ENCODE results near the gene PPCDC. TPM values are rescaled to one million over a fixed set of nuclear protein-coding genes. Genes with fewer than 3 reads are reported as not detected.
A peak's percentile ranks its signal among the peaks of the same experiment; 100 is the strongest.
"Not testable (repeated sequence)": the region's sequence is repeated elsewhere in the genome, so short reads cannot be mapped to it uniquely, and the experiment has no call there.

The PPCDC gene
- total RNA-seq, 4 donors from 2014 or later = 3.5 to 31.2 (median 20.6) TPM

- WGBS, 2 donors = 92 to 94% methylated on average over 8 of the region's 8 CpGs
Measured at GRCh38 chr15:75081150-75081549, 57.8 kb downstream of the PPCDC start.

GRCh38 chr15:75082689-75083088, 59.3 kb downstream of the PPCDC start:
- no peak overlapping the region for H3K27ac ChIP-seq
- 93 to 96% methylated on average over 1 of the region's 1 CpG for WGBS, 2 donors
- TF ChIP-seq CTCF (IDR thresholded peaks at IDR 0.05) = no peak
- TF ChIP-seq POLR2A (IDR thresholded peaks at IDR 0.05) = no peak
- no peak overlapping the region for H3K4me3 ChIP-seq (replicated peaks in 1 of 3)
- intact Hi-C loops (cut with DNase I) = no loop called here
- H3K9me3 ChIP-seq = no peaks in the 10 kb centered on the region
- no peaks in the 10 kb centered on the region for H3K36me3 ChIP-seq
- H3K4me1 ChIP-seq = no peaks in the 10 kb centered on the region
- DNase-seq = no peak
- H3K27me3 ChIP-seq = no peaks in the 10 kb centered on the region

More at GRCh38 chr15:75081150-75081549, 57.8 kb downstream of the PPCDC start:
- Histone ChIP-seq H3K27me3 (no peaks in the 10 kb centered on the region), H3K36me3 (no peaks in the 10 kb centered on the region), H3K9me3 (no peaks in the 10 kb centered on the region), H3K27ac (no peak overlapping the region), H3K4me1 (no peaks in the 10 kb centered on the region), H3K4me3 (replicated peaks in 1 of 3) (no peak overlapping the region)
- no peak for TF ChIP-seq POLR2A (IDR thresholded peaks at IDR 0.05)
- no peak for TF ChIP-seq CTCF (IDR thresholded peaks at IDR 0.05)
- DNase-seq = no peak
- intact Hi-C loops (cut with DNase I) = no loop called here

- H3K36me3 ChIP-seq; intact Hi-C loops (cut with DNase I); H3K27me3 ChIP-seq; H3K27ac ChIP-seq; H3K9me3 ChIP-seq; H3K4me1 ChIP-seq; DNase-seq; H3K4me3 ChIP-seq (replicated peaks in 1 of 3): not testable (repeated sequence)
- 96 to 98% methylated on average over 3 of the region's 3 CpGs for WGBS, 2 donors
Measured at GRCh38 chr15:75085708-75086107, 62.3 kb downstream of the PPCDC start.

- intact Hi-C loops (cut with DNase I) = no loop called here
- no peak for TF ChIP-seq CTCF (IDR thresholded peaks at IDR 0.05)
- no peak for TF ChIP-seq POLR2A (IDR thresholded peaks at IDR 0.05)
- Histone ChIP-seq H3K27ac (peak overlapping the region in 2 of 3 donors; percentile 23 to 47), H3K27me3 (no peaks in the 10 kb centered on the region), H3K36me3 (no peaks in the 10 kb centered on the region), H3K9me3 (no peaks in the 10 kb centered on the region), H3K4me1 (no peaks in the 10 kb centered on the region), H3K4me3 (replicated peaks in 1 of 3) (no peak overlapping the region)
- no peak for DNase-seq
- WGBS, 2 donors = 70 to 78% methylated on average over 6 of the region's 6 CpGs
Measured at GRCh38 chr15:75089456-75090387, 66.3 kb downstream of the PPCDC start.

GRCh38 chr15:75090388-75090734, 67.0 kb downstream of the PPCDC start:
- DNase-seq = peak in 1 of 2 donors; percentile 10
- H3K4me3 ChIP-seq (replicated peaks in 1 of 3) = no peak overlapping the region
- no peaks in the 10 kb centered on the region for H3K9me3 ChIP-seq
- no peaks in the 10 kb centered on the region for H3K4me1 ChIP-seq
- WGBS, 2 donors = 73 to 86% methylated on average over 7 of the region's 7 CpGs
- no peak overlapping the region for H3K27ac ChIP-seq
- intact Hi-C loops (cut with DNase I) = no loop called here
- H3K36me3 ChIP-seq = no peaks in the 10 kb centered on the region
- no peaks in the 10 kb centered on the region for H3K27me3 ChIP-seq
- TF ChIP-seq CTCF (IDR thresholded peaks at IDR 0.05) (no peak), POLR2A (IDR thresholded peaks at IDR 0.05) (no peak)
